Aorta (tissue), 5 donors: ENCODE results near the gene NAALADL2. TPM values are rescaled to one million over a fixed set of nuclear protein-coding genes. Genes with fewer than 3 reads are reported as not detected.
"Not testable (repeated sequence)": the region's sequence is repeated elsewhere in the genome, so short reads cannot be mapped to it uniquely, and the experiment has no call there.

ENCODE experiments used
- ATAC-seq: fragments of 200-7000 bp; cut with Tn5 transposase; one replicate; pipeline ENCODE4 v1.9.1; 2022; ENCODE audit warnings: moderate library complexity; ENCODE audit not compliant: low FRiP score
- DNase-seq, 2 donors: peaks; one replicate each; pipeline ENCODE4 v3.0.0-alpha.2; 2020
- H3K27ac ChIP-seq, 2 donors: one replicate each; pipeline ENCODE4 v1.5.1; 2013; ENCODE audit warnings: low read length in 2 of 2, mild to moderate bottlenecking in 2 of 2, moderate library complexity in 2 of 2, control low read depth in 1 of 2, inconsistent platforms in 1 of 2, low read depth in 1 of 2
- H3K27me3 ChIP-seq, 2 donors: one replicate each; pipeline ENCODE4 v1.6.1; 2013; ENCODE audit warnings: control low read depth in 1 of 2, low read length in 1 of 2, mild to moderate bottlenecking in 1 of 2, moderate library complexity in 1 of 2; ENCODE audit not compliant: insufficient read depth in 2 of 2, control insufficient read depth in 1 of 2
- H3K36me3 ChIP-seq, 2 donors: one replicate each; pipeline ENCODE4 v1.6.1; 2013; ENCODE audit warnings: control low read depth in 1 of 2, low read length in 1 of 2, mild to moderate bottlenecking in 1 of 2; ENCODE audit not compliant: insufficient read depth in 2 of 2, control insufficient read depth in 1 of 2
- H3K4me1 ChIP-seq, 2 donors: one replicate each; pipeline ENCODE4 v1.6.1; 2013; ENCODE audit warnings: low read length in 2 of 2, control low read depth in 1 of 2, mild to moderate bottlenecking in 1 of 2, moderate library complexity in 1 of 2; ENCODE audit not compliant: insufficient read depth in 2 of 2, control insufficient read depth in 1 of 2
- H3K4me3 ChIP-seq, 2 donors: one replicate each; pipeline ENCODE4 v1.5.1; 2013; ENCODE audit warnings: low read length in 2 of 2, control low read depth in 1 of 2, mild to moderate bottlenecking in 1 of 2
- H3K9me3 ChIP-seq: one replicate; pipeline ENCODE4 v1.6.1; 2013; ENCODE audit warnings: mild to moderate bottlenecking, low read length; ENCODE audit not compliant: control insufficient read depth
- WGBS, 2 donors: extraction: QIAGEN DNeasy Blood & Tissue Kit; methylation state at CpG; one replicate each; pipeline ENCODE4 v1.1.7; 2013; 5-methylcytosine and 5-hydroxymethylcytosine counted together
- intact Hi-C, 2 donors: fragments of 100-400 bp; cut with DNase I; formaldehyde crosslinking; loops; one replicate each; pipeline versions ENCODE4 v1.14.2 to v1.15.0; 2022
- polyA plus RNA-seq, 2 donors: library from polyadenylated mRNA; stranded (reverse); fragments of 200-250 nt; gene quantifications; one replicate each; pipeline ENCODE4 v1.2.3, GENCODE V29; 2013
- total RNA-seq, 2 donors: library from RNA; stranded (reverse); fragmentation: NEBNext Ultra II Directional; extraction: Animal tissue kit (Norgen Biotek cat#: 25700); gene quantifications; one replicate each; pipeline ENCODE4 v1.2.1, GENCODE V29; 2021
- donor health status: healthy with polysubstance abuse.
- donor health status: Bipolar disorder and iron deficiency.
- donor health status: DM: no; HTN: no; CAD: no.
- donor health status: DM: no; HTN: no; CAD: no.
- donor health status: DM: yes; HTN: yes; CAD: no.

Gene NAALADL2
- total and polyA plus RNA-seq, 4 donors: 4.3 to 29.8 (median 11.9) TPM

DNA sequence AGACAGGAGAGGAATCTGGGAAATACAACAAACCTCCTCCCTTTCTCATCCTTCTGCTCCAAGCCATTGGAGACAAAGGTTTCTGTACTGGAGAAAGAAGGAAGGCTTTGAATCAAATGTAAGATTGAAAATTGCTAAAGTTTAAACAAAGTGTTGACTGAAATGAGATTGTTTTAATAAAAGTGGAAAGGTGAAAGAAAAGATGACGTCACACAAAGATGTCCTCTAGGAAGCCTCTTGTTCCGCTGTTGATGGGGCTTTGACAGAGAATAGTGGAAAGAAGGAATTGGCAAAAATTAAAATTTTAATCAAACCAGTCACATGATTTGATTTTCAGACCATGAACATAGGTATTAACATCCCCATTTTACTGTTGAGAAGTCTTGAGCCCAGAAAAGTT is 967.6 kb downstream of the NAALADL2 start:
- H3K4me3 ChIP-seq: no peak overlapping the region
- no peaks in the 10 kb centered on the region for H3K4me1 ChIP-seq
- intact Hi-C loops: no loop called here
- H3K27me3 ChIP-seq: no peaks in the 10 kb centered on the region
- no peak for DNase-seq
- no peak for ATAC-seq
- H3K9me3 ChIP-seq: no peaks in the 10 kb centered on the region
- no peak overlapping the region for H3K27ac ChIP-seq
- 96 to 97% methylated on average over 2 of the region's 2 CpGs for WGBS, 2 donors
- H3K36me3 ChIP-seq: no peaks in the 10 kb centered on the region

DNA sequence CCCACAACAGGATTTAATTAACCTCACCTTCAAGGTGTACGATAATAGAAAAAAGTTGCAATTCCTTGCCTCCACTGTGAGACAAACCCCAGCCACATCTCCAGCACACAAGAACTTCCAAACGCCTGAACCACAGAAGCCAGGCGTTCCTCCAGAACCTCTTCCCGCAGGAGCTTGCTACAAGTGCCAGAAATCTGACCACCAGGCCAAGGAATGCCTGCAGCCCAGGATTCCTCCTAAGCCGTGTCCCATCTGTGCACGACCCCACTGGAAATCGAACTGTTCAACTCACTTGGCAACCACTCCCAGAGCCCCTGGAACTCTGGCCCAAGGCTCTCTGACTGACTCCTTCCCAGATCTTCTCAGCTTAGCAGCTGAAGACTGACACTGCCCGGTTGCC is 970.7 kb downstream of the NAALADL2 start:
- H3K4me1 ChIP-seq, intact Hi-C loops, DNase-seq, ATAC-seq, H3K27ac ChIP-seq, H3K4me3 ChIP-seq, H3K27me3 ChIP-seq, H3K9me3 ChIP-seq, H3K36me3 ChIP-seq: not testable (repeated sequence)
- WGBS, 2 donors: 82 to 89% methylated on average over 8 of the region's 8 CpGs

DNA sequence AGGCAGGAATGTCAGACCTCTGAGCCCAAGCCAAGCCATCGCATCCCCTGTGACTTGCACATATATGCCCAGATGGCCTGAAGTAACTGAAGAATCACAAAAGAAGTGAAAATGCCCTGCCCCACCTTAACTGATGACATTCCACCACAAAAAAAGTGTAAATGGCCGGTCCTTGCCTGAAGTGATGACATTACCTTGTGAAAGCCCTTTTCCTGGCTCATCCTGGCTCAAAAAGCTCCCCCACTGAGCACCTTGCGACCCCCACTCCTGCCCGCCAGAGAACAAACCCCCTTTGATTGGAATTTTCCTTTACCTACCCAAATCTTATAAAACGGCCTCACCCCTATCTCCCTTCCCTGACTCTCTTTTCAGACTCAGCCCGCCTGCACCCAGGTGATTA is 976.6 kb downstream of the NAALADL2 start:
- H3K27me3 ChIP-seq, H3K4me1 ChIP-seq, intact Hi-C loops, H3K27ac ChIP-seq, ATAC-seq, H3K9me3 ChIP-seq, H3K4me3 ChIP-seq, DNase-seq, H3K36me3 ChIP-seq: not testable (repeated sequence)
- 94 to 95% methylated on average over 6 of the region's 6 CpGs for WGBS, 2 donors

DNA sequence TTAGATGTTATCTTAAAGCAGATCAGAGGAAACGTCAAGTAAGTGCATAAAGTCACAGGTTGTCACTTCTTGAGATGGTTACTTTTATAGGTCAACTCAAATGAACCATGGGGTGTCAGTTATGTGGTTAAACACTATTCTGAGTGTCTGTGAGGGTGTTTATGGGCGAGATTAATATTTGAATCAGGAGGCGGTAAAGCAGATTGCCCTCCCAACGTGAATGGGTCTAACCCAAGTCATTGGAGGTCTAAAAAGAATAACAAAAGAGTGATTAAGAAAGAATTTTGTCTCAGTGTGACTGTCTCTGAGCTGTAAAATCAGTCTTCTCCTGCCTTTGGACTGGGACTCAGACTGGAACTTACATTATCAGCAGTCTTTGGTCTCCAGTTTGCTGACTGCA is 977.5 kb downstream of the NAALADL2 start:
- no peak for ATAC-seq
- DNase-seq: no peak
- Histone ChIP-seq H3K36me3 (no peaks in the 10 kb centered on the region), H3K4me3 (no peak overlapping the region), H3K9me3 (no peaks in the 10 kb centered on the region), H3K4me1 (no peaks in the 10 kb centered on the region), H3K27ac (no peak overlapping the region), H3K27me3 (no peaks in the 10 kb centered on the region)
- intact Hi-C loops: no loop called here
- 80 to 87% methylated on average over 4 of the region's 4 CpGs for WGBS, 2 donors

DNA sequence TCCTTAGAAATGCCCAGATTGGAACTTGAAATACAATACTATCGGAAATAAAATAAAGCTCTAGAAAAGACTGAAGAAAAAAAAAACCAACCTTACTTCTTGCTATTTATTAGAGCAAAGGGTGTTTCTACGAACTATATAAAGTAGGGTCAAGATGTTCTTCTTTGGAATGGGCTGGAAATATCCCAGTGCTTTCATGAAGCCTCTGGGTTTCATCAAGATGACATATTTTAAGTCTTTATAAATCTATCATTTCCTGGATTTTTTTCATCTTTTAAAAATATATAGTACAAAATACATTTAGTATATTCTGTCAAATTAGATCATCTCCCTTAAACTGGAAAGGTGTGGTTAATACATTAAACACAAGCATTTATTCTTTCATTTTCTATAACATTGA is 978.8 kb downstream of the NAALADL2 start:
- DNase-seq: no peak
- Histone ChIP-seq H3K9me3 (no peaks in the 10 kb centered on the region), H3K4me1 (no peaks in the 10 kb centered on the region), H3K27ac (no peak overlapping the region), H3K27me3 (no peaks in the 10 kb centered on the region), H3K36me3 (no peaks in the 10 kb centered on the region), H3K4me3 (no peak overlapping the region)
- no peak for ATAC-seq
- 37 to 93% methylated on average over 2 of the region's 2 CpGs for WGBS, 2 donors
- intact Hi-C loops: no loop called here

DNA sequence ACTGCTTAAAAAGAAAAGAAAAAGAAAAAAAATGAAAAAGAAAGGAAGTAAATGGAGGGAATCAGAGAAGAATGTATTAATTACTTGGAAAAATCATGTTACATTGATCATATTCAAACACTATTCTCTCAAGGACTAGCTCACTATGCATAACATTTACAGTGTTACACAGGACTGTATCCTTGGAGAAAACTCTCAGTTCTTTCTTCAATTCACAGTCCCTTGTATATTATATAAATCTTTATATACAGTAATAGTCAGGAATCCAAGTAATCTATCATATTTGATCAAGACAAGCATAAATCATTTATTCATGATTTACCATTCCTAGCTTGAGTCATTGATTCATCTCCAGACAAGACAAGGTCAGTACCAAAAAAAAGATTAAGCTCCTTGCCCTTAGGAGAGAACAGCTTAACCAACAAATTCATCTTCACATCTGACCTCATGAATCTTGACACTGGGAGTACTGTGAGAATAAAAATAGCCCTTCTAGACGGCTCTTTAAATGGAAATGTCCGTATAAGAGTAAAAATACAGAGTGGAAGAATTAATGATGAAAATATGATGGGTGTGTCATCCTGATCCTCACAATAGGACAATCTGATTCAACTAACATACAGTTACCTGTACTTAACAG is 980.4 kb downstream of the NAALADL2 start:
- no peak overlapping the region for H3K27ac ChIP-seq
- H3K4me3 ChIP-seq: no peak overlapping the region
- no peaks in the 10 kb centered on the region for H3K9me3 ChIP-seq
- 65 to 71% methylated on average over 2 of the region's 2 CpGs for WGBS, 2 donors
- H3K36me3 ChIP-seq: no peaks in the 10 kb centered on the region
- no peaks in the 10 kb centered on the region for H3K4me1 ChIP-seq
- no peaks in the 10 kb centered on the region for H3K27me3 ChIP-seq
- ATAC-seq: no peak
- no peak for DNase-seq
- intact Hi-C loops: no loop called here

DNA sequence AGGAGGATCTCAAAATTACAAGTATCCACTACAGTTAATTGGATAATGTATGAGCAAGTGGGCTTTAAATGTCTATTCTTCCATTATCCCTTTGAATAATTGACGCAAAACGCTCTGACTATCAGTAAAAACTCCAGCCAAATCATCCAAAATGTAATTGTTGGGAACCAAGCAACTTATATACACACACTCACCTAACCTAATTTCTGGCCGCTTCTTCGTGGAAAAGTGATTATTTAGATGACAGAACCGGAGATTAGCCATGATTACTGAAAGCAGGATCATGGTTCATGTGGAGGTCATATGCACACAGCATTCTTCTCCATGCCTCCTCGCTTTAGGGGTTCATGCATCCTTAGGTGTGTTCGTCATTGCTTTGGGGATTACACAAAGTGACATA is 992.4 kb downstream of the NAALADL2 start:
- Histone ChIP-seq H3K4me3 (no peak overlapping the region), H3K27ac (no peak overlapping the region), H3K27me3 (no peaks in the 10 kb centered on the region), H3K9me3 (no peaks in the 10 kb centered on the region), H3K36me3 (no peaks in the 10 kb centered on the region), H3K4me1 (no peaks in the 10 kb centered on the region)
- ATAC-seq (no peak), DNase-seq (no peak)
- 89 to 92% methylated on average over 7 of the region's 7 CpGs for WGBS, 2 donors
- intact Hi-C loops: no loop called here

DNA sequence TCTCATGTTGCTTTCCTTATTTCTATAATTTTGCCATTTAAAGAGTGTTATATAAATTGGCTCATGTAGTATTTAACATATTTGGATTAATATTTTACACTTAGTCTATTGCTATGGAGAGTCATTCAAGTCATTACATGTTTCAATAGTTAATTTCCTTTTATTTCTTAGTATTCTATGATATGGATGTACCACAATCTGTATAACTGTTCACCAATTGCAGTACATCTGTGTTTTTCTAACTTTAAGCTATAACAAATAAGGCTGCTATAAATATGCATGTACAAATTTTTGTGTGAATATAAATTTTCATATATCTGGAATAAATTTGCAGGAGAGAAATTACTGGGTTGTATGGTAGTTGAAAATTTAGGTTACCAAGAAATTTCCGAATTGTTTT is 993.4 kb downstream of the NAALADL2 start:
- DNase-seq: no peak
- ATAC-seq: no peak
- 93 to 94% methylated on average over 1 of the region's 1 CpG for WGBS, 2 donors
- Histone ChIP-seq H3K9me3 (no peaks in the 10 kb centered on the region), H3K27me3 (no peaks in the 10 kb centered on the region), H3K36me3 (no peaks in the 10 kb centered on the region), H3K4me1 (no peaks in the 10 kb centered on the region), H3K4me3 (no peak overlapping the region), H3K27ac (no peak overlapping the region)
- intact Hi-C loops: no loop called here

DNA sequence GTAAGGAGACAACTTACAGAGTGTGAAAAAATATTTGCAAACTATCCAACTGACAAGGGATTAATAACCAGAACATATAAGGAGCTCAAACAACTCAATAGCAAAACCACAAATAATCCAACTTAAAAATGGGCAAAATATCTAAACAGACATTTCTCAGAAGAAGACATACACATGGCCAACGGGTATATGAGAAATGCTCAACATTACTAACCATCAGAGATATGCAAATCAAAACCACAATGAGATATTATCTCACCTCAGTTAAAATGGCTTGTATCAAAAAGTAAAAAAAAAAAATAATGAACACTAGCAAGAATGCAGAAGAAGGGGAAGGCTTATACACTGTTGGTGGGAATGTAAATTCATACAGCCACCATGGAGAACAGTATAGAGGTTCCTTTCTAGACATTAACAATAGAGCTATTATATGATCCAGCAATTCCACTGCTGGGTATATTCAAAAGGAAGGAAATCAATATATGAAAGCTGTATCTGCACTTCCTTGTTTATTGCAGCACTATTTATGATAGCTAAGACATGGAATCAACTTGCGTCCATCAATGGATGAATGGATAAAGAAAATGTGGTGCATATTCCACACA is 998.6 kb downstream of the NAALADL2 start:
- 92 to 96% methylated on average over 2 of the region's 2 CpGs for WGBS, 2 donors
- no peak for ATAC-seq

More for the DNA sequence above, 998.6 kb downstream of the NAALADL2 start:
- H3K4me1 ChIP-seq: no peaks in the 10 kb centered on the region
- intact Hi-C loops: no loop called here
- no peak overlapping the region for H3K27ac ChIP-seq
- no peaks in the 10 kb centered on the region for H3K36me3 ChIP-seq
- no peaks in the 10 kb centered on the region for H3K27me3 ChIP-seq
- H3K4me3 ChIP-seq: no peak overlapping the region
- DNase-seq: no peak
- no peaks in the 10 kb centered on the region for H3K9me3 ChIP-seq
